RWPE2 (cell line): ENCODE measurements around the gene RGS13.

Source experiments
- ATAC-seq: fragments of 200-7000 bp; cut with Tn5 transposase; 3 replicates; pipeline ENCODE4 v1.9.1; 2021; ENCODE audit warnings: low read depth
- DNase-seq: peaks from one replicate; pipeline ENCODE4 v3.0.0-alpha.2; 2020; ENCODE audit warnings: low spot score
- H3K27ac ChIP-seq: fragments of 450-650 bp; 2 replicates; pipeline ENCODE4 v1.5.1; 2017; ENCODE audit warnings: mild to moderate bottlenecking; ENCODE audit not compliant: poor library complexity, severe bottlenecking
- H3K27me3 ChIP-seq: fragments of 250-450 bp; sonication (Bioruptor Pico); 2 replicates; pipeline ENCODE4 v1.5.1; 2021; ENCODE audit warnings: mild to moderate bottlenecking, moderate library complexity; ENCODE audit not compliant: insufficient read depth, poor library complexity, severe bottlenecking
- H3K36me3 ChIP-seq: fragments of 250-450 bp; sonication (Bioruptor Pico); 2 replicates; pipeline ENCODE4 v1.5.1; 2020; ENCODE audit warnings: low read depth, mild to moderate bottlenecking, moderate library complexity
- H3K4me1 ChIP-seq: fragments of 250-450 bp; sonication (Bioruptor Pico); 2 replicates; pipeline ENCODE4 v1.5.1; 2021; ENCODE audit warnings: mild to moderate bottlenecking, moderate library complexity; ENCODE audit not compliant: insufficient read depth, poor library complexity, severe bottlenecking
- H3K4me3 ChIP-seq: fragments of 250-450 bp; sonication (Bioruptor Pico); 2 replicates; pipeline ENCODE4 v1.5.1; 2021; ENCODE audit warnings: mild to moderate bottlenecking, moderate library complexity; ENCODE audit not compliant: severe bottlenecking
- H3K9me3 ChIP-seq: fragments of 250-450 bp; sonication (Bioruptor Pico); 2 replicates; pipeline ENCODE4 v1.5.1; 2021; ENCODE audit warnings: mild to moderate bottlenecking, moderate library complexity; ENCODE audit not compliant: severe bottlenecking
- CTCF ChIP-seq: fragments of 450-650 bp; IDR thresholded peaks from one replicate; pipeline ENCODE4 v1.5.1; 2017; ENCODE audit warnings: mild to moderate bottlenecking, moderate library complexity; ENCODE audit not compliant: poor library complexity, severe bottlenecking

RGS13 gene

DNA sequence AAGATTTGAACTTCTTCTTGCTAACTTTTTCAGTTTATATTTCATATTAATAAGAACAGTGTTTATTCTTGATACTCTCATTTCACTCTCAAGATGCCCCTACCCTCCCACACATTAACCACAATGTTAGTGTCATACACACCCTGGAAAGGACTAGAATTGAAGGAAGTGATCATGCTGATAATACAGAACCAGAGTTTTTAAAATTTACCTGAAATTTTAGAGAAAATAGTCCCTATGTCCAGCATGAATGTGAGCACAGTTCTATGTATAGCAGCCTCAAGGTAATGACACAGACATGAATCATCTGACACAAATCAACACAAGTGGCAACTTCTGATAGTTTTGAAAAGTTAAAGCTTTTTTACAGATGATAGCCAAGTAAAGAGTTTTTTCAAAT, 34.4 kb upstream of the RGS13 start:
- no peak for DNase-seq
- H3K4me3 ChIP-seq, result no peak overlapping the region
- no peaks in the 10 kb centered on the region for H3K4me1 ChIP-seq
- TF ChIP-seq CTCF, result no peak
- ATAC-seq, result peak; percentile 58; the same call in 2 of the 3 replicates
- no peaks in the 10 kb centered on the region for H3K27me3 ChIP-seq
- no peaks in the 10 kb centered on the region for H3K36me3 ChIP-seq
- H3K27ac ChIP-seq, result no peak overlapping the region
- no peaks in the 10 kb centered on the region for H3K9me3 ChIP-seq

GRCh38 chr1:192602757-192603156, 33.2 kb upstream of the RGS13 start:
- ATAC-seq (no peak), DNase-seq (no peak)
- no peak overlapping the region for H3K27ac ChIP-seq
- H3K4me1 ChIP-seq, result no peaks in the 10 kb centered on the region
- no peaks in the 10 kb centered on the region for H3K27me3 ChIP-seq
- no peak overlapping the region for H3K4me3 ChIP-seq
- H3K9me3 ChIP-seq, result no peaks in the 10 kb centered on the region
- TF ChIP-seq CTCF, result no peak
- no peaks in the 10 kb centered on the region for H3K36me3 ChIP-seq

- DNase-seq, result no peak
These were observed 32.6 kb upstream of the RGS13 start for GRCh38 chr1:192603218-192603787.

GRCh38 chr1:192604979-192605620, 30.8 kb upstream of the RGS13 start:
- no peak overlapping the region for H3K4me3 ChIP-seq
- no peaks in the 10 kb centered on the region for H3K27me3 ChIP-seq
- no peak overlapping the region for H3K27ac ChIP-seq
- H3K4me1 ChIP-seq, result no peaks in the 10 kb centered on the region
- DNase-seq (no peak), ATAC-seq (no peak)
- H3K9me3 ChIP-seq, result no peaks in the 10 kb centered on the region
- no peak for TF ChIP-seq CTCF
- no peaks in the 10 kb centered on the region for H3K36me3 ChIP-seq

More at GRCh38 chr1:192603218-192603787, 32.6 kb upstream of the RGS13 start:
- Histone ChIP-seq H3K4me1 (no peaks in the 10 kb centered on the region), H3K9me3 (no peaks in the 10 kb centered on the region), H3K4me3 (no peak overlapping the region), H3K27ac (no peak overlapping the region), H3K36me3 (no peaks in the 10 kb centered on the region), H3K27me3 (no peaks in the 10 kb centered on the region)
- no peak for ATAC-seq
- TF ChIP-seq CTCF, result no peak

- no peak for ATAC-seq
These were observed 27.3 kb upstream of the RGS13 start for GRCh38 chr1:192608671-192609070.

More at GRCh38 chr1:192608671-192609070, 27.3 kb upstream of the RGS13 start:
- DNase-seq, result no peak
- H3K9me3 ChIP-seq, result no peaks in the 10 kb centered on the region
- H3K4me1 ChIP-seq, result no peaks in the 10 kb centered on the region
- TF ChIP-seq CTCF, result no peak
- H3K27me3 ChIP-seq, result no peaks in the 10 kb centered on the region
- H3K4me3 ChIP-seq, result no peak overlapping the region
- no peak overlapping the region for H3K27ac ChIP-seq
- H3K36me3 ChIP-seq, result no peaks in the 10 kb centered on the region
